Measurements from ENCODE around the gene BNC2. TPM values are rescaled to one million over a fixed set of nuclear protein-coding genes. Genes with fewer than 3 reads are reported as not detected.

The BNC2 gene
- total RNA-seq, 1 experiment from 2014 or later = 43.6 TPM

DNA sequence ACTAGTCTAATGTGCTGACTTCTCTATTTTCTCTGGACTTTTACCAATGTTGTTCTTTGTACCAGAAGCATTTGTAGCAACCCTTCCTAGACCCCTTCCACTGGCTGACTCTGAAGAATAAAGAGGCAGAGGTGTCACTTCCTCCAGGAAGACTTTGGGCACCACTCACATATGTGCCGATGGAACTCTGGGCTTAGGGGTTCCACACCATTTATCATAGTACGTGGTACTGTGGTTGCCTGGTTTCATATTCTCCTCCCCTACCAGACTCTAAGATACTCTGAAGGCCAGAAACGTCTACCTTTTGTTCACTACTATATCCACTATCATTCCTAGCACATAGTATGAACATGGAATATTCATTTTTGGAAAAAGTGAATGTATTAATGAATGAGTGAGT lies 88.0 kb downstream of the BNC2 start:
- Histone ChIP-seq H4K91ac (ENCODE audit: insufficient read length, low read depth, low read length) (no peak overlapping the region), H3K27me3 (ENCODE audit: insufficient read depth, low read length) (no peaks in the 10 kb centered on the region), H3K27ac (ENCODE audit: insufficient read length, low read depth, low read length) (no peak overlapping the region), H4K20me1 (ENCODE audit: control insufficient read depth, insufficient read depth, insufficient read length) (no peaks in the 10 kb centered on the region), H2AK5ac (ENCODE audit: insufficient read length, low read length) (no peak overlapping the region), H3K23ac (ENCODE audit: insufficient read length, low read depth, low read length) (no peak overlapping the region), H3K23me2 (ENCODE audit: insufficient read length, low read depth, low read length, poor library complexity, severe bottlenecking) (no peaks in the 10 kb centered on the region), H3K56ac (ENCODE audit: insufficient read length, low read depth, low read length) (no peak overlapping the region), H3K14ac (ENCODE audit: insufficient read depth, low read length) (no peak overlapping the region), H2BK20ac (ENCODE audit: low read depth, low read length, poor library complexity, severe bottlenecking) (no peak overlapping the region), H4K5ac (ENCODE audit: insufficient read length, low read depth, low read length) (no peak overlapping the region), H2BK15ac (ENCODE audit: low read depth, low read length) (no peak overlapping the region), H2BK12ac (ENCODE audit: insufficient read length, low read depth, low read length) (no peak overlapping the region), H3K4me1 (ENCODE audit: insufficient read depth, low read length) (peaks cover 4% of the 10 kb centered on the region), H3K9me3 (ENCODE audit: control insufficient read depth, low read depth, low read length) (no peaks in the 10 kb centered on the region), H3K4me2 (ENCODE audit: insufficient read depth, insufficient read length, low read length) (no peak overlapping the region), H3K79me1 (ENCODE audit: insufficient read depth, low read depth, low read length, poor library complexity, severe bottlenecking) (no peaks in the 10 kb centered on the region), H2AFZ (ENCODE audit: low read length) (no peak overlapping the region), H2BK120ac (ENCODE audit: low read depth, low read length, poor library complexity, severe bottlenecking) (no peak overlapping the region), H2BK5ac (ENCODE audit: insufficient read length, low read length) (no peak overlapping the region), H4K8ac (replicated peaks; ENCODE audit: insufficient read length, low read depth, low read length) (no peak overlapping the region), H3K9ac (ENCODE audit: extremely low read depth, insufficient read length, low read length) (no peak overlapping the region), H3K4ac (ENCODE audit: low read depth, low read length) (no peak overlapping the region), H3K18ac (ENCODE audit: insufficient read length, low read depth, low read length) (no peak overlapping the region), H3K79me2 (ENCODE audit: insufficient read depth, low read length) (no peaks in the 10 kb centered on the region), H3T11ph (ENCODE audit: low read length) (no peak overlapping the region)
- H3K27ac Mint-ChIP-seq = peak overlapping the region in 1 of 3 experiments; percentile 40; a peak in 1 of 7 replicates
- TF ChIP-seq, protein P1, sequence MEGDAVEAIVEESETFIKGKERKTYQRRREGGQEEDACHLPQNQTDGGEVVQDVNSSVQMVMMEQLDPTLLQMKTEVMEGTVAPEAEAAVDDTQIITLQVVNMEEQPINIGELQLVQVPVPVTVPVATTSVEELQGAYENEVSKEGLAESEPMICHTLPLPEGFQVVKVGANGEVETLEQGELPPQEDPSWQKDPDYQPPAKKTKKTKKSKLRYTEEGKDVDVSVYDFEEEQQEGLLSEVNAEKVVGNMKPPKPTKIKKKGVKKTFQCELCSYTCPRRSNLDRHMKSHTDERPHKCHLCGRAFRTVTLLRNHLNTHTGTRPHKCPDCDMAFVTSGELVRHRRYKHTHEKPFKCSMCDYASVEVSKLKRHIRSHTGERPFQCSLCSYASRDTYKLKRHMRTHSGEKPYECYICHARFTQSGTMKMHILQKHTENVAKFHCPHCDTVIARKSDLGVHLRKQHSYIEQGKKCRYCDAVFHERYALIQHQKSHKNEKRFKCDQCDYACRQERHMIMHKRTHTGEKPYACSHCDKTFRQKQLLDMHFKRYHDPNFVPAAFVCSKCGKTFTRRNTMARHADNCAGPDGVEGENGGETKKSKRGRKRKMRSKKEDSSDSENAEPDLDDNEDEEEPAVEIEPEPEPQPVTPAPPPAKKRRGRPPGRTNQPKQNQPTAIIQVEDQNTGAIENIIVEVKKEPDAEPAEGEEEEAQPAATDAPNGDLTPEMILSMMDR (conservative IDR thresholded peaks at IDR 0.05) = no peak
- no peak overlapping the region for H3K4me3 Mint-ChIP-seq
- no peak for DNase-seq
- peaks cover 30 to 32% of the 10 kb centered on the region in 2 experiments for H3K4me1 Mint-ChIP-seq
- H3K27me3 Mint-ChIP-seq (ENCODE audit: low read depth) = no peaks in the 10 kb centered on the region
- H3K36me3 Mint-ChIP-seq (ENCODE audit: insufficient read depth in 1 of 3, low read depth in 3 of 3) = peaks cover 5 to 13% (median 9%) of the 10 kb centered on the region in 3 experiments; a peak in 5 of 7 replicates
- no peaks in the 10 kb centered on the region; a peak in 1 of 5 replicates for H3K9me3 Mint-ChIP-seq
- no CpG with 5 or more reads among the region's 3 CpGs for WGBS (ENCODE audit: extremely low coverage, insufficient read length, low lambda C conversion rate)

Measured in H9 (cell line).